Activated CD4-positive, alpha-beta memory T cell treated with anti-CD3 and anti-CD28 coated beads for 36 hours (primary cell): ENCODE data around the gene SYNGR2. TPM values are rescaled to one million over a fixed set of nuclear protein-coding genes. Genes with fewer than 3 reads are reported as not detected.
"Not testable (repeated sequence)": the region's sequence is repeated elsewhere in the genome, so short reads cannot be mapped to it uniquely, and the experiment has no call there.

Source experiments
- CTCF ChIA-PET: fragments of 350-600 bp; sonication (Branson Sonifier 250); formaldehyde crosslinking; loops from one replicate; lab custom pipeline; 2021; ENCODE audit warnings: antibody characterized with exemption, inconsistent platforms; lab: Charles Lee
- POLR2A ChIA-PET: fragments of 350-600 bp; sonication (Branson Sonifier 250); formaldehyde crosslinking; loops from one replicate; lab custom pipeline; 2021; ENCODE audit warnings: antibody characterized with exemption; lab: Charles Lee
- DNase-seq: peaks from one replicate; pipeline ENCODE4 v3.0.0-alpha.2; 2020
- H3K27ac Mint-ChIP-seq: one replicate; pipeline ENCODE4 v1.8.0; 2021; ENCODE audit warnings: mixed read lengths
- H3K27me3 Mint-ChIP-seq: one replicate; pipeline ENCODE4 v1.8.0; 2021; ENCODE audit warnings: mixed read lengths
- H3K36me3 Mint-ChIP-seq: one replicate; pipeline ENCODE4 v1.8.0; 2021; ENCODE audit warnings: mixed read lengths
- H3K4me1 Mint-ChIP-seq: one replicate; pipeline ENCODE4 v1.8.0; 2021; ENCODE audit warnings: low read depth, mixed read lengths
- H3K4me3 Mint-ChIP-seq: one replicate; pipeline ENCODE4 v1.8.0; 2021; ENCODE audit warnings: mild to moderate bottlenecking, mixed read lengths
- H3K9me3 Mint-ChIP-seq: one replicate; pipeline ENCODE4 v1.8.0; 2021; ENCODE audit warnings: mixed read lengths
- intact Hi-C: fragments of 100-400 bp; cut with micrococcal nuclease; formaldehyde crosslinking; loops from one replicate; pipeline ENCODE4 v1.15.1; 2023
- total RNA-seq, 2 experiments: library from RNA; stranded (reverse); gene quantifications; one replicate each; pipeline ENCODE4 v1.2.3, GENCODE V29; 2021

The SYNGR2 gene
- total RNA-seq, 2 experiments from 2014 or later = 79.2 to 87.7 TPM

DNA sequence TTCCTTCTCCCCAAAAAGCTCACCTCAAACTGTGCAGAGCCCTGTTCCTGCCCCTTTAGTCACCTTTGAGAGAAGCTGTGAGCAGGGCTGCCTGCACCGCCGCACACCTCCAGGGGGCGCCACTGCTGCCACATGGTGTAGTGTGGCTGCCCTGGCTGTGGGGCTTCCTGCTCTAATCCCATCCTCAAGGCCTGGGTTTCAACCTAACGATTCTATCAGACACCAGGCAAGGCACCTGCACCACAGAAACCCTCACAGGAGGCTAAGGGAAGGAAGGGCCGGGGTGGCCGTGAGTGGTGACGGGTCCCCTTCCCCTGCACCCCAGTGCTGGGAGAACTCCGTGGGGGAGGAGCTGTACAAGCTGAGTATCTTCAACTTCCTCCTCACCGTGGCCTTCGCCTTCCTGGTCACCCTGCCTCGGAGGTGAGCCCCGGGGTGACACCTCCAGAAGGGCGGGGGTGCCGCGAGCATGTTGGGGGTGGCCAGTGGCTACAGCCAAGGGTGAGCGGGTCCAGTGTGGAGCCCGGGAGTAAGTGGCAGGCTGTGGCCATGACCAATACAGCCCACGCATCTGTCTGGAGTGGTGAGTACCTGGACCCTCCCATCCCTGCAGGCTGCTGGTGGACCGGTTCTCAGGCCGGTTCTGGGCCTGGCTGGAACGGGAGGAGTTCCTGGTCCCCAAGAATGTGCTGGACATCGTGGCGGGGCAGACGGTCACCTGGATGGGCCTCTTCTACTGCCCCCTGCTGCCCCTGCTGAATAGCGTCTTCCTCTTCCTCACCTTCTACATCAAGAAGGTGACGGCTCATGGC lies 30.8 kb upstream of the SYNGR2 start:
- POLR2A ChIA-PET = interaction anchor here (1.5 to 1.8 kb wide), 2 partner anchors 12 to 39 kb away, joined by 5 read pairs; no protein-coding TSS in a partner anchor
- Mint-ChIP-seq H3K27me3 (no peaks in the 10 kb centered on the region), H3K9me3 (no peaks in the 10 kb centered on the region), H3K4me3 (no peak overlapping the region), H3K4me1 (peaks cover 75% of the 10 kb centered on the region), H3K36me3 (peaks cover 70% of the 10 kb centered on the region), H3K27ac (peak overlapping the region; percentile 71)
- CTCF ChIA-PET = interaction anchor here (0.7 to 6.6 kb wide), 15 partner anchors 14 to 118 kb away, joined by 3 to 99 read pairs (median 3); partner anchors contain the start of gene TMC6
- intact Hi-C loops = no loop called here
- DNase-seq = peak; percentile 64

DNA sequence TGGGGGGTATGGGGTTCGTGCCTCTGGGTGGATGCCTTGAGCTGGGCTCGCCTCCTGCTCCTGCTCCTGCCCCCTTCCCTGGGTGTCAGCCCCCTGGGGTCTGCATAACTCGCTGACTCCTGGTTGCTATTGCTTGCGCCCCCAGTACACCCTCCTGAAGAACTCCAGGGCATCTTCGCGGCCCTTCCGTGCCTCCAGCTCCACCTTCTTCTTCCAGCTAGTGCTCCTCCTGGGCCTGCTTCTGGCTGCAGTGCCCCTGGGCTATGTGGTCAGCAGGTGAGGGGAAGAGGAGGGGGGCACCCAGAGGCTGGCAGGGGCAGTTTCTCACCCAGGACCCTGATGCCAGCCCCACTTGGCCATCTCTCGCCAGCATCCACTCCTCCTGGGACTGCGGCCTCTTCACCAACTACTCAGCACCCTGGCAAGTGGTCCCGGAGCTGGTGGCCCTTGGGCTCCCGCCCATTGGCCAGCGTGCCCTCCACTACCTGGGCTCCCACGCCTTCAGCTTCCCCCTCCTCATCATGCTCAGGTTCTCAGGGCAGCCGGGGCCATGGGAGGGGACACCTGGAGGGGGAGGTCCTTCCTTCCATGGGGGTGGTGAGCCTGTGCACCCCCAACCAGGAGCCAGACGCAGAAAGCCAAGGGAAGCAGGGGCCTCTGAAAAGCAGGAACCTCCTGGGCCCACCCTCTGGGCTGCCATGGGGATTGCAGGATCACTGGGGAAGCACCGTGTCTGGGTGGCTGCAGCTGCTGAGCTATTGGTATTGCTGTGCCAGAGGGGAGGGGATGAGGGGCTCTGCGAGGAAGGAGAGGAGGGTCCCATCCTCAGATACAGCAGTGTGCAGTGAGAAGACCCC lies 29.9 kb upstream of the SYNGR2 start:
- DNase-seq = no peak
- ChIA-PET POLR2A (interaction anchor here (1.8 kb wide), 1 partner anchor 13 kb away, joined by 5 read pairs; no protein-coding TSS in a partner anchor), CTCF (interaction anchor here (1.0 to 6.6 kb wide), 7 partner anchors 15 to 112 kb away, joined by 3 to 99 read pairs (median 3); partner anchors contain the start of gene TMC6)
- intact Hi-C loops = no loop called here
- H3K27me3 Mint-ChIP-seq = no peaks in the 10 kb centered on the region
- peak overlapping the region; percentile 13 for H3K27ac Mint-ChIP-seq
- peaks cover 63% of the 10 kb centered on the region for H3K36me3 Mint-ChIP-seq
- H3K4me1 Mint-ChIP-seq = peaks cover 69% of the 10 kb centered on the region
- H3K9me3 Mint-ChIP-seq = no peaks in the 10 kb centered on the region
- no peak overlapping the region for H3K4me3 Mint-ChIP-seq

DNA sequence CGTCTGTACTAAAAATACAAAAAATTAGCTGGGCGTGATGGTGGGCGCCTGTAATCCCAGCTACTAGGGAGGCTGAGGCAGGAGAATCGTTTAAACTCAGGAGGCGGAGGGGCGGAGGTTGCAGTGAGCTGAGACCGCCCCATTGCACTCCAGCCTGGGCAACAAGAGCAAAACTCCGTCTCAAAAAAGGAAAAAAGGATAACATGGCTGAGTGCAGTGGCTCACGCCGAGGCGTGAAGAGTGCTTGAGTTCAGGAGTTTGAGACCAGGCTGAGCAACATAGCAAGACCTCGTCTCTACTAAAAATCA lies 28.6 kb upstream of the SYNGR2 start:
- Mint-ChIP-seq H3K27ac (peak overlapping the region; percentile 63), H3K36me3 (peaks cover 50% of the 10 kb centered on the region), H3K4me1 (peaks cover 58% of the 10 kb centered on the region), H3K4me3 (peak overlapping the region; percentile 31)
- CTCF ChIA-PET = interaction anchor here (1.0 to 2.9 kb wide), 2 partner anchors 10 to 37 kb away, joined by 7 to 13 read pairs; partner anchors contain the start of gene TMC8
- intact Hi-C loops = loop anchor here (1.0 kb wide), 1 partner anchor 10 kb away; the partner anchor contains the start of gene TMC8
- POLR2A ChIA-PET = interaction anchor here (0.7 to 1.5 kb wide), 10 partner anchors 10 to 47 kb away, joined by 3 to 7 read pairs (median 5); partner anchors contain the start of gene TK1
- not testable (repeated sequence) for DNase-seq, H3K9me3 Mint-ChIP-seq, H3K27me3 Mint-ChIP-seq

DNA sequence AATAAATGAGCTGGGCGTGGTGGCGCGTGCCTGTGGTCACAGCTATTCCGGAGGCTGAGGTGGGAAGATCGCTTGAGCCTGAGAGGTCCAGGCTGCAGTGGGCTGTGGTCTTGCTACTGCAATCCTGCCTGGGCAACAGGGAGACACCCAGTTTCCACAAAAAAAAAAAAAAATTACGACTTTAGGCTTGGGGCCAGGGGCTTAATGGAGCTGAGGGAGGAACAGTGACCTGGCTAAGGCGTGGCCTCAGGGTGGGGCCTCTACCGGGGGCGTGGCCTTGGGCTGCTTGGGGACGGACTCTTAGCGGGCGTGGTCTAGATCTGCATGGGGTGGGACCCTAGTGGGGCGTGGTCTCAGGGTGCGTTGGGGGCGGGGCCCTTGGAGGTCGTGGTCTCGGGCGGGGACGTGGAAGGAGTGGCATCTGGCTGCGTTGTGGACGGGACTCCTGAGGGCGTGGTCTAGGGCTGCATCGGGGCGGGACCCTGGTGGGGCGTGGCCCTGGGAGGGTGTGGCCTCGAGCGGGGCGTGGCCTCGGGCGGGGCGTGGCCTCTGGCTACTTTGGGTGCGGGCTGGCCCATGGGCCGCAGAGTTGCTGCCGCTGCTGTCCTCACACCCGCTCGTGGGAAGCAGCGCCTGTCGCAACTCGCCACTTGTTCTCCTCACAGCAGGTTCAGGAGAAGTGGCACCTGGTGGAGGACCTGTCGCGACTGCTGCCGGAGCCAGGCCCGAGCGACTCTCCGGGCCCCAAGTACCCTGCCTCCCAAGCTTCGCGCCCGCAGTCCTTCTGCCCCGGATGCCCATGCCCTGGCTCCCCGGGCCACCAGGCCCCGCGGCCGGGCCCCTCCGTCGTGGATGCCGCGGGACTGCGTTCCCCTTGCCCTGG lies 28.0 kb upstream of the SYNGR2 start:
- DNase-seq = peak; percentile 98
- ChIA-PET POLR2A (interaction anchor here (0.6 to 2.1 kb wide), 12 partner anchors 11 to 1473 kb away, joined by 3 to 7 read pairs (median 5); partner anchors contain the start of gene TK1), CTCF (interaction anchor here (1.0 to 2.9 kb wide), 2 partner anchors 10 to 36 kb away, joined by 7 to 13 read pairs; partner anchors contain the start of gene TMC8)
- no peaks in the 10 kb centered on the region for H3K27me3 Mint-ChIP-seq
- no peaks in the 10 kb centered on the region for H3K9me3 Mint-ChIP-seq
- peak overlapping the region; percentile 31 for H3K4me3 Mint-ChIP-seq
- intact Hi-C loops = loop anchor here (1.0 kb wide), 1 partner anchor 10 kb away; the partner anchor contains the start of gene TMC8
- peak overlapping the region; percentile 63 for H3K27ac Mint-ChIP-seq
- H3K36me3 Mint-ChIP-seq = peaks cover 45% of the 10 kb centered on the region
- peaks cover 56% of the 10 kb centered on the region for H3K4me1 Mint-ChIP-seq

- intact Hi-C loops = no loop called here
- H3K9me3 Mint-ChIP-seq = no peaks in the 10 kb centered on the region
- no peak for DNase-seq
- POLR2A ChIA-PET = interaction anchor here (1.3 to 2.3 kb wide), 4 partner anchors 8 to 28 kb away, joined by 3 to 7 read pairs (median 6); partner anchors contain the start of gene TMC6
- no peak overlapping the region for H3K4me3 Mint-ChIP-seq
- CTCF ChIA-PET = interaction anchor here (0.6 to 0.8 kb wide), 3 partner anchors 8 to 29 kb away, joined by 3 to 11 read pairs (median 5); no protein-coding TSS in a partner anchor
- H3K27me3 Mint-ChIP-seq = no peaks in the 10 kb centered on the region
- peaks cover 33% of the 10 kb centered on the region for H3K36me3 Mint-ChIP-seq
- H3K4me1 Mint-ChIP-seq = peaks cover 47% of the 10 kb centered on the region
- no peak overlapping the region for H3K27ac Mint-ChIP-seq
Observed at GRCh38 chr17:78141437-78142118, 26.8 kb upstream of the SYNGR2 start.

GRCh38 chr17:78142119-78142861 lies 26.1 kb upstream of the SYNGR2 start:
- Mint-ChIP-seq H3K36me3 (peaks cover 26% of the 10 kb centered on the region), H3K4me3 (no peak overlapping the region), H3K27ac (peak overlapping the region; percentile 28), H3K27me3 (no peaks in the 10 kb centered on the region), H3K4me1 (peaks cover 40% of the 10 kb centered on the region), H3K9me3 (no peaks in the 10 kb centered on the region)
- intact Hi-C loops = no loop called here
- peak; percentile 49 for DNase-seq
- ChIA-PET CTCF (interaction anchor here (0.6 to 0.8 kb wide), 3 partner anchors 9 to 29 kb away, joined by 3 to 11 read pairs (median 5); no protein-coding TSS in a partner anchor), POLR2A (interaction anchor here (1.3 to 2.3 kb wide), 4 partner anchors 9 to 27 kb away, joined by 3 to 7 read pairs (median 6); partner anchors contain the start of gene TMC6)

GRCh38 chr17:78143214-78144146 lies 24.9 kb upstream of the SYNGR2 start:
- CTCF ChIA-PET = interaction anchor here (1.0 to 1.4 kb wide), 3 partner anchors 33 to 107 kb away, joined by 3 to 5 read pairs (median 3); no protein-coding TSS in a partner anchor
- intact Hi-C loops = no loop called here
- no peak overlapping the region for H3K4me3 Mint-ChIP-seq
- H3K36me3 Mint-ChIP-seq = peaks cover 24% of the 10 kb centered on the region
- H3K9me3 Mint-ChIP-seq = no peaks in the 10 kb centered on the region
- H3K27ac Mint-ChIP-seq = no peak overlapping the region
- H3K27me3 Mint-ChIP-seq = no peaks in the 10 kb centered on the region
- POLR2A ChIA-PET = interaction anchor here (1.0 to 2.3 kb wide), 2 partner anchors 10 to 31 kb away, joined by 3 to 7 read pairs; no protein-coding TSS in a partner anchor
- peaks cover 35% of the 10 kb centered on the region for H3K4me1 Mint-ChIP-seq
- no peak for DNase-seq

- CTCF ChIA-PET = interaction anchor here (1.0 to 1.4 kb wide), 4 partner anchors 9 to 107 kb away, joined by 3 to 5 read pairs (median 3); no protein-coding TSS in a partner anchor
- H3K4me1 Mint-ChIP-seq = peaks cover 29% of the 10 kb centered on the region
- POLR2A ChIA-PET = interaction anchor here (1.0 kb wide), 1 partner anchor 30 kb away, joined by 3 read pairs; no protein-coding TSS in a partner anchor
- no peak overlapping the region for H3K27ac Mint-ChIP-seq
- no peaks in the 10 kb centered on the region for H3K27me3 Mint-ChIP-seq
- intact Hi-C loops = no loop called here
- H3K36me3 Mint-ChIP-seq = peaks cover 22% of the 10 kb centered on the region
- no peak for DNase-seq
- no peaks in the 10 kb centered on the region for H3K9me3 Mint-ChIP-seq
- no peak overlapping the region for H3K4me3 Mint-ChIP-seq
Observed at GRCh38 chr17:78144147-78144719, 24.1 kb upstream of the SYNGR2 start.
